H1 (cell line): ENCODE measurements around the gene HECTD1. TPM values are rescaled to one million over a fixed set of nuclear protein-coding genes. Genes with fewer than 3 reads are reported as not detected.

Source experiments
- EP300 ChIP-seq, 2 experiments: IDR thresholded peaks; 1 replicate in 1 of 2; 2 replicates in 1 of 2; pipeline ENCODE4 v1.6.1; 2011 to 2012; ENCODE audit warnings: low read depth in 2 of 2, low read length in 2 of 2, mild to moderate bottlenecking in 2 of 2, borderline replicate concordance in 1 of 2, inconsistent platforms in 1 of 2, moderate library complexity in 1 of 2
- KDM1A ChIP-seq: fragments of 200-600, 300-600 bp; sonication (generic); IDR thresholded peaks from 2 replicates; pipeline ENCODE4 v1.7.1; 2016; ENCODE audit warnings: mild to moderate bottlenecking, low read length, borderline replicate concordance
- RBBP5 ChIP-seq: IDR thresholded peaks from 2 replicates; pipeline ENCODE4 v1.7.1; 2012; ENCODE audit warnings: low read depth, mild to moderate bottlenecking, inconsistent platforms, low read length, moderate library complexity, borderline replicate concordance
- RNF2 ChIP-seq: fragments of 200-900, 300-1000 bp; sonication (generic); IDR thresholded peaks from 2 replicates; pipeline ENCODE4 v1.7.1; 2016; ENCODE audit warnings: borderline replicate concordance, low read depth, mild to moderate bottlenecking, antibody characterized with exemption, low read length; ENCODE audit not compliant: poor library complexity, severe bottlenecking; ENCODE audit errors: missing control alignments
- SIX5 ChIP-seq: IDR thresholded peaks from 2 replicates; pipeline ENCODE4 v1.6.1; 2011; ENCODE audit warnings: mild to moderate bottlenecking, low read depth, low read length
- polyA plus RNA-seq, 7 experiments: library from polyadenylated mRNA; depleted of rRNA in 3 of 7; stranded (reverse) in 5 of 7; unstranded in 2 of 7; fragments of >200 nt in 5 of 7; fragments of 200-250 nt in 2 of 7; gene quantifications; 1 replicate in 5 of 7; 2 replicates in 1 of 7; 4 replicates in 1 of 7; pipeline versions ENCODE4 v1.2.1 to v1.2.3, GENCODE V29; 2011 to 2013; ENCODE audit warnings: missing spikeins in 2 of 7, mixed read lengths in 2 of 7
- total RNA-seq: library from RNA; stranded (reverse); fragmentation: NEBNext Ultra II Directional; extraction: Animal tissue kit (Norgen Biotek cat#: 25700); gene quantifications from 2 replicates; pipeline ENCODE4 v1.2.1, GENCODE V29; 2021
- TF ChIP-seq, protein P1 (sequence below): fragments of 300-600 bp; sonication (generic); IDR thresholded peaks from 2 replicates; pipeline ENCODE4 v1.7.1; 2012; ENCODE audit warnings: low read length, moderate library complexity, mild to moderate bottlenecking, inconsistent platforms; ENCODE audit not compliant: insufficient replicate concordance

HECTD1 gene
- total and polyA plus RNA-seq, 2 of the 8 experiments (the other 6 are each of a cell fraction or from before 2014, with no cell fraction given): 44.7 to 105 TPM

DNA sequence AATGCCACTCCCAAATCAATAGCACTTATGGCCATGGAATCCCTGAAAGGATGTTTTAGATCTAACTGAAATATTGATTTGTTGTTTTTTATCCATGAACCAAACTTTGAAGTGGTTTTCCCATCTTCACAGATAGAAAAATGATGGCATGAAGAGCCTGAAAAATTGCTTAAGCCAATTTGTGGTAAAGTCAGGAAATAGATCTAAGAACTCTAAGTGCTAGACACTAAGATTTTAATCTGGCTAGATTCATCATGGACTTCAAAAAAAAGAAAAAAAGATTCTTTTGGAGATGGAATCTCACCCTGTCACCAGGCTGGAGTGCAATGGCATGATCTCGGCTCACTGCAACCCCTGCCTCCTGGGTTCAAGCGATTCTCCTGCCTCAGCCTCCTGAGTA lies 136.4 kb downstream of the HECTD1 start (continued):
- TF ChIP-seq, protein P1, sequence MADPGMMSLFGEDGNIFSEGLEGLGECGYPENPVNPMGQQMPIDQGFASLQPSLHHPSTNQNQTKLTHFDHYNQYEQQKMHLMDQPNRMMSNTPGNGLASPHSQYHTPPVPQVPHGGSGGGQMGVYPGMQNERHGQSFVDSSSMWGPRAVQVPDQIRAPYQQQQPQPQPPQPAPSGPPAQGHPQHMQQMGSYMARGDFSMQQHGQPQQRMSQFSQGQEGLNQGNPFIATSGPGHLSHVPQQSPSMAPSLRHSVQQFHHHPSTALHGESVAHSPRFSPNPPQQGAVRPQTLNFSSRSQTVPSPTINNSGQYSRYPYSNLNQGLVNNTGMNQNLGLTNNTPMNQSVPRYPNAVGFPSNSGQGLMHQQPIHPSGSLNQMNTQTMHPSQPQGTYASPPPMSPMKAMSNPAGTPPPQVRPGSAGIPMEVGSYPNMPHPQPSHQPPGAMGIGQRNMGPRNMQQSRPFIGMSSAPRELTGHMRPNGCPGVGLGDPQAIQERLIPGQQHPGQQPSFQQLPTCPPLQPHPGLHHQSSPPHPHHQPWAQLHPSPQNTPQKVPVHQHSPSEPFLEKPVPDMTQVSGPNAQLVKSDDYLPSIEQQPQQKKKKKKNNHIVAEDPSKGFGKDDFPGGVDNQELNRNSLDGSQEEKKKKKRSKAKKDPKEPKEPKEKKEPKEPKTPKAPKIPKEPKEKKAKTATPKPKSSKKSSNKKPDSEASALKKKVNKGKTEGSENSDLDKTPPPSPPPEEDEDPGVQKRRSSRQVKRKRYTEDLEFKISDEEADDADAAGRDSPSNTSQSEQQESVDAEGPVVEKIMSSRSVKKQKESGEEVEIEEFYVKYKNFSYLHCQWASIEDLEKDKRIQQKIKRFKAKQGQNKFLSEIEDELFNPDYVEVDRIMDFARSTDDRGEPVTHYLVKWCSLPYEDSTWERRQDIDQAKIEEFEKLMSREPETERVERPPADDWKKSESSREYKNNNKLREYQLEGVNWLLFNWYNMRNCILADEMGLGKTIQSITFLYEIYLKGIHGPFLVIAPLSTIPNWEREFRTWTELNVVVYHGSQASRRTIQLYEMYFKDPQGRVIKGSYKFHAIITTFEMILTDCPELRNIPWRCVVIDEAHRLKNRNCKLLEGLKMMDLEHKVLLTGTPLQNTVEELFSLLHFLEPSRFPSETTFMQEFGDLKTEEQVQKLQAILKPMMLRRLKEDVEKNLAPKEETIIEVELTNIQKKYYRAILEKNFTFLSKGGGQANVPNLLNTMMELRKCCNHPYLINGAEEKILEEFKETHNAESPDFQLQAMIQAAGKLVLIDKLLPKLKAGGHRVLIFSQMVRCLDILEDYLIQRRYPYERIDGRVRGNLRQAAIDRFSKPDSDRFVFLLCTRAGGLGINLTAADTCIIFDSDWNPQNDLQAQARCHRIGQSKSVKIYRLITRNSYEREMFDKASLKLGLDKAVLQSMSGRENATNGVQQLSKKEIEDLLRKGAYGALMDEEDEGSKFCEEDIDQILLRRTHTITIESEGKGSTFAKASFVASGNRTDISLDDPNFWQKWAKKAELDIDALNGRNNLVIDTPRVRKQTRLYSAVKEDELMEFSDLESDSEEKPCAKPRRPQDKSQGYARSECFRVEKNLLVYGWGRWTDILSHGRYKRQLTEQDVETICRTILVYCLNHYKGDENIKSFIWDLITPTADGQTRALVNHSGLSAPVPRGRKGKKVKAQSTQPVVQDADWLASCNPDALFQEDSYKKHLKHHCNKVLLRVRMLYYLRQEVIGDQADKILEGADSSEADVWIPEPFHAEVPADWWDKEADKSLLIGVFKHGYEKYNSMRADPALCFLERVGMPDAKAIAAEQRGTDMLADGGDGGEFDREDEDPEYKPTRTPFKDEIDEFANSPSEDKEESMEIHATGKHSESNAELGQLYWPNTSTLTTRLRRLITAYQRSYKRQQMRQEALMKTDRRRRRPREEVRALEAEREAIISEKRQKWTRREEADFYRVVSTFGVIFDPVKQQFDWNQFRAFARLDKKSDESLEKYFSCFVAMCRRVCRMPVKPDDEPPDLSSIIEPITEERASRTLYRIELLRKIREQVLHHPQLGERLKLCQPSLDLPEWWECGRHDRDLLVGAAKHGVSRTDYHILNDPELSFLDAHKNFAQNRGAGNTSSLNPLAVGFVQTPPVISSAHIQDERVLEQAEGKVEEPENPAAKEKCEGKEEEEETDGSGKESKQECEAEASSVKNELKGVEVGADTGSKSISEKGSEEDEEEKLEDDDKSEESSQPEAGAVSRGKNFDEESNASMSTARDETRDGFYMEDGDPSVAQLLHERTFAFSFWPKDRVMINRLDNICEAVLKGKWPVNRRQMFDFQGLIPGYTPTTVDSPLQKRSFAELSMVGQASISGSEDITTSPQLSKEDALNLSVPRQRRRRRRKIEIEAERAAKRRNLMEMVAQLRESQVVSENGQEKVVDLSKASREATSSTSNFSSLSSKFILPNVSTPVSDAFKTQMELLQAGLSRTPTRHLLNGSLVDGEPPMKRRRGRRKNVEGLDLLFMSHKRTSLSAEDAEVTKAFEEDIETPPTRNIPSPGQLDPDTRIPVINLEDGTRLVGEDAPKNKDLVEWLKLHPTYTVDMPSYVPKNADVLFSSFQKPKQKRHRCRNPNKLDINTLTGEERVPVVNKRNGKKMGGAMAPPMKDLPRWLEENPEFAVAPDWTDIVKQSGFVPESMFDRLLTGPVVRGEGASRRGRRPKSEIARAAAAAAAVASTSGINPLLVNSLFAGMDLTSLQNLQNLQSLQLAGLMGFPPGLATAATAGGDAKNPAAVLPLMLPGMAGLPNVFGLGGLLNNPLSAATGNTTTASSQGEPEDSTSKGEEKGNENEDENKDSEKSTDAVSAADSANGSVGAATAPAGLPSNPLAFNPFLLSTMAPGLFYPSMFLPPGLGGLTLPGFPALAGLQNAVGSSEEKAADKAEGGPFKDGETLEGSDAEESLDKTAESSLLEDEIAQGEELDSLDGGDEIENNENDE: no peak
- TF ChIP-seq SIX5 (no peak), EP300 (IDR thresholded peaks at IDR 0.05; ENCODE audit: borderline replicate concordance in 1 of 2, low read depth in 2 of 2, low read length in 2 of 2) (no peak), RNF2 (no peak), KDM1A (no peak), RBBP5 (no peak)
- TF ChIP-seq, all 59 proteins: peak for 0
